Measurements from ENCODE around the gene NARF. TPM values are rescaled to one million over a fixed set of nuclear protein-coding genes. Genes with fewer than 3 reads are reported as not detected.

The NARF gene
- total and polyA plus RNA-seq, 2 experiments from 2014 or later = 66.1 to 67.1 TPM

GRCh38 chr17:82432017-82432416 lies 26.5 kb upstream of the NARF start (continued):
- no peak for TF ChIP-seq REST (IDR thresholded peaks at IDR 0.05; ENCODE audit: unreplicated experiment)
- no peak for TF ChIP-seq EZH2phosphoT487 (IDR thresholded peaks at IDR 0.05; ENCODE audit: unreplicated experiment)
- no peak for TF ChIP-seq POLR2AphosphoS5 (IDR thresholded peaks at IDR 0.05; ENCODE audit: low read depth)
- TF ChIP-seq CREB1 (CRISPR knock-in tag; IDR thresholded peaks at IDR 0.05; ENCODE audit: low read depth) = no peak
- TF ChIP-seq ETS1 (IDR thresholded peaks at IDR 0.05) = no peak
- TF ChIP-seq CTCF (conservative IDR thresholded peaks at IDR 0.05; ENCODE audit: low read depth in 2 of 2) = no peak; a peak in 1 of 4 replicates
- no peak for TF ChIP-seq EZH2 (IDR thresholded peaks at IDR 0.05; ENCODE audit: low read depth, unreplicated experiment)
- no peak for TF ChIP-seq NANOG (IDR thresholded peaks at IDR 0.05; ENCODE audit: borderline replicate concordance)
- TF ChIP-seq ZNF114 (CRISPR knock-in tag; IDR thresholded peaks at IDR 0.05) = no peak

GRCh38 chr17:82433560-82434215 lies 24.9 kb upstream of the NARF start:
- Histone ChIP-seq H3K4me1 (ENCODE audit: insufficient read depth) (no peaks in the 10 kb centered on the region), H3K4me2 (no peak overlapping the region), H3K9me2 (ENCODE audit: insufficient read depth) (no peaks in the 10 kb centered on the region), H3K36me3 (ENCODE audit: insufficient read depth) (no peaks in the 10 kb centered on the region), H3K79me2 (replicated peaks; ENCODE audit: insufficient read depth) (no peaks in the 10 kb centered on the region), H4K20me1 (replicated peaks; ENCODE audit: insufficient read depth) (no peaks in the 10 kb centered on the region), H3K4me3 (no peak overlapping the region), H3K27me3 (ENCODE audit: insufficient read depth) (no peaks in the 10 kb centered on the region), H2AFZ (no peak overlapping the region), H3F3A (replicated peaks; ENCODE audit: low read depth) (no peaks in the 10 kb centered on the region), H3K27ac (ENCODE audit: low read depth) (no peak overlapping the region)
- H3K27ac Mint-ChIP-seq = no peak overlapping the region
- no peak overlapping the region for H3K4me3 Mint-ChIP-seq
- peaks cover 13% of the 10 kb centered on the region for H3K27me3 Mint-ChIP-seq (ENCODE audit: insufficient read depth, low read depth, poor library complexity)
- H3K4me1 Mint-ChIP-seq = peaks cover 3% of the 10 kb centered on the region; the same call in 1 of the 3 replicates
- H3K36me3 Mint-ChIP-seq (ENCODE audit: low read depth) = peaks cover 4% of the 10 kb centered on the region
- DNase-seq (ENCODE audit: low spot score) (no peak), ATAC-seq (no peak)
- no peaks in the 10 kb centered on the region for H3K9me3 Mint-ChIP-seq
- TF ChIP-seq CTCF (conservative IDR thresholded peaks at IDR 0.05; ENCODE audit: low read depth in 2 of 2) (no peak), EZH2phosphoT487 (IDR thresholded peaks at IDR 0.05; ENCODE audit: unreplicated experiment) (no peak), REST (IDR thresholded peaks at IDR 0.05; ENCODE audit: unreplicated experiment) (no peak)
